GM19324 (cell line): ENCODE data around the gene TRUB2.
"Not testable (repeated sequence)": the region's sequence is repeated elsewhere in the genome, so short reads cannot be mapped to it uniquely, and the experiment has no call there.

ENCODE experiments used
- ATAC-seq: cut with Tn5 transposase; IDR thresholded peaks from one replicate; pipeline ENCODE4 v1.9.1; 2021; ENCODE audit warnings: mild to moderate bottlenecking, moderate library complexity; ENCODE audit not compliant: unreplicated experiment, low FRiP score

The TRUB2 gene

DNA sequence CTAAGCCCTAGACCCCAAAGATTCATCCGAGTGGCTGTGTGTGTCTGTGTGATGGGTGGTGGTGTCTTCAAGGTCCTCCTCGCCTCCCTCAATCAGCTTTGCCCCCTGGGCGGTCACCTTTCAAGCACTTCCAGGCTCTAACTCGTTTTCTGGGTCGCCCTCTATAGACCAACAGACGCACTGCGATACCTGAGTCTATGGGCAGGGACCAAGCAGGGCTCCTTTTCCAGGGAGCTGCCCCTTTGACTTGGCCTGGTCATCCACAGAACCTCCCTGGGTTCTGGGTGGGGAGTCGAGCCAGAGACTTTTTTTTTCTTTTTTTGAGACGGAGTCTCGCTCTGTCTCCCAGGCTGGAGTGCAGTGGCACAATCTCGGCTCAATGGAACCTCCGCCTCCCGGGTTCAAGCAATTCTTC, 19.2 kb upstream of the TRUB2 start:
- ATAC-seq = no peak

DNA sequence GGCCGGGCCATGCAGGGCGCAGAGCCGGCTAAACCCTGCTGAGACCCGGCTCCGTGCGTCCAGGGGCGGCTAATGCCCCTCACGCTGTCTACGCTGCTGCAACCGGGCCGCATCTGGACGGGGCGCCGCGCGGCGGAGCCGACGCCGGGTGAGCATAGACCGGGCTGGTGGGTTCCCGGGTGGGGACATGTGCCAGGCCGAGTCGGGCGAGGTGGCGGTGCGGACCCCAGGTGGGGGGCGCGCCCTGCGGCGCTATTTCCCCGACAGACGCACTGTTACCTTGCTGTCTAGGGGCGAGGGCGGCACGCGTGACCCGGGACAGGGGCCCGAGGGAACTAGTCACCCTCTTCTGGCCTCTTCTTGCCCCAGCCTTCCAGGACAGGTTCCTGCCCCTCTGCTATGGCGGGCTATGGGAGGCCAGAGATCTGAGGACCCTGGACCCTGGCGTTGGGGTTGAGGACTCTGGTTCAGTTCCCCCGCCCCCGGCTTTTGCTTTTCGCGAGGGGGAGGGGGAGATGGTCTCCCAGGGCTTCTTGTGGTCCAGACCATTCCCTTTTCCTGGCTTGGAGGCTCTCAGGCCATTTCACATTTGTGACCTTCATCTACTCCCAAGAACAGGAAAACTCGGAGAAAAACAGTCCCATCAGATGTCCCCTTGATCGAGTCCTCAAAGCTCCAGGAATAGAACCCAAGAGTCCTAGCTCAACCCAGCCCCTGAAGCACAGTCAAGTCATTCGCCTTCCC, 18.6 kb upstream of the TRUB2 start:
- no peak for ATAC-seq

DNA sequence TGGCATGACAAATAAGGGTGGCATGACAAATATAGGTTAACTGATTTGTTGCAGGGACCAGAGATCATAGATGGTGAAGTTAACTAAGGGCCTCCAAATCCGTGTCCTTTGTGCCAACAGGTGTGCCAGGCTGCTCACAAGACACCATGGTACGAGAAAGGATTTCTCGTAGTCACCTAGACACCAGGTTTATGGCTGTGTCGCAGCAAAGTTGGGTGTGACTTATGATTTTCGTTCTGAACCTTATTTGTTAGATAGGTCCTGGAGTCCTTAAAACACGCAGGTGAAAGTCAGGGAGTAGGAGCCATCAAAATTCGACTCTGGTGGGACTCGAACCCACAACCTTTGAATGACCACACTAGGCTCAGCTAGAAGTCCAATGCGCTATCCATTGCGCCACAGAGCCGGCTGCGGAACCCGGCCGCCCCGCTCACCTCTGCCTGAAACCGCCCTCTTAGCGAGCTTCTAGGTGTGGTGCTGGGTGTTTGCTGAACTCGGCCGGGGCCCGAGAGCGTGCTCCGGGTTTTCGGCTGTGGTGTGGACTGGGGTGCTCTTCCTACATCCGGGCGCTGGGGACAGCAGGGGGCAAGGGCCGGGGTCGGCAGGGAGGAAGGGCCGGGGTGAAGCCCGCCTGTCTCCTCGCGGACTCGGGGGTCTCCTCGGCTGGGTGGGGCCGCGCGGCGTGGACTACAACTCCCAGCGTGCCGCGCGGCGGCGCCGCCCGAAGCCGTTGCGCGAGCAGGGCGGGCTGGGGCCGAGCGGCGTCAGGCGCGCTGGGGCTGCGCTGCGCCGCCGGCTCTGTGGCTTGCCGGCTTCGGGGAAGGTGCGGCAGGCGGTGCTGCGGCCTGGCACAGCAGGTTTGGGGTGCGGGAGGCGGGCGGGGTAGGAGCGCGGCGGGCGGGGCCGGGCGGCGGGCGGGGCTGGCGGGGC, 17.8 kb upstream of the TRUB2 start, which contains the start of gene SLC27A4:
SLC27A4 (plus strand) TSS at position 767 of the 930 bp plus-strand sequence. CDS start 2,606 bp downstream, outside the sequence.
- peak; percentile 77 for ATAC-seq

DNA sequence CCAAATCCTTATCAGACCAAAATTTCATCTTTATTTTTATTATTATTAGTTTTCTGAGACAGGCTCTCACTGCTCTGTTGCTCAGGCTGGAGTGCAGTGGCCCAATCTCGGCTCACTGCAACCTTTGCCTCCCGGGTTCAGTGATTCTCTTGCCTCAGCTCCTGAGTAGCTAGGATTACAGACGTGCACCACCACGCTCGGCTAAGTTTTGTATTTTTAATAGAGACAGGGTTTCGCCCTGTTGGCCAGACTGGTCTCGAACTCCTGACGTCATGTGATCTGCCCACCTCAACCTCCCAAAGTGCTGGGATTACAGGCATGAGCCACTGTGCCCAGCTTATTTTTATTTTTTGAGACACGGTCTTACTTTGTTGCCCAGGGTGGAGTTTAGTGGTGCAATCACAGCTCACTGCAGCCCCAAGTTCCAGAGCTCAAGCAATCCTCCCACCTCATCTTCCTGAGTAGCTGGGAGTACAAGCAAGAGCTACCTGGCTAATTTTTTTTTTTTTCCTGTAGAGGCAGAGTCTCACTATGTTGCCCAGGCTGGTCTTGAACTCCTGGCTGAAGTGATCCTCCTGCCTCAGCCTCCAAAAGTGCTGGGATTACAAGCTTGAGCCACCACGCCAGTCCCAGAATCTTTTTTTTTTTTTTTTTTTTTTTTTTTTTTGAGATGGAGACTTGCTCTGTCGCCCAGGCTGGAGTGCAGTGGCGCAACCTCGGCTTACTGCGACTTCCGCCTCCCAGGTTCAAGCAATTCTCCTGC, 16.8 kb upstream of the TRUB2 start:
- not testable (repeated sequence) for ATAC-seq

DNA sequence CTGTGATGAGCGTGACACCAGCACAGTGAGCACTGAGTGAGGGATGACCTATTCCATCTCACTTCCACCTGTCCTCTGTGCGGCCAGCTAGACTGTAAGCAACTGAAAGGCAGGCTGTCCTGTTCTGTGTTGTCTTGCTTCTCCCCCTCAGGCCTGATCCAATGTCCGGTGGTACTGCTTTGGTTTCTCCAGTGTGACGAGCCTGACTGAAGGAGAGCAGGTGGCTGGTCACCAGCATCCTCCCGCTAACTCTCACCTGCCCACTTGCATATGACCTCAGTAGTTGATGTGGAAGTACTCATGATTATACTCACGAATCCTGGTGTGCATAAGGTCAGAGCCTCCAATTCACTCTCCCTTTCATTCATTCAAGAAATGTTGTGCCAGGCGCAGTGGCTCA, 15.7 kb upstream of the TRUB2 start:
- ATAC-seq = no peak

DNA sequence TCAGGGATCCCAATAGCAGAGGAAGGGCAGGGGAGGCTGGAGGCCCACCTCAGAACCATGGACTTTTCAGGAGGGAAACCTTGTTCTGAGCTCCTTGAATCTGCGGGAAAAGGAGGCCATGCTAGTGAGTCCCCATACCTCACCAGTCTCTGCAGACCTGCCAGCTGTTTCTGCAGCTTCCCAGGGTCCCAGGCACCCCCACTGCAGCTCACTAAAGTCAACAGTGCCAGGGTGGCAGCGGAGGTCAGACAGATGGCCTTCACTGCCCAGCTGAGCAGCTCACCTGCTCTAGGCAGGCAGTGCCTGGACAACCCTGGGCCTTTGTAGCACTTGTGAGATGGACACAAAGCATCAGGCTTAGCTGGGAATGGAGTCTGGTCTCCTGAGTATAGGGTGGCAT, 13.7 kb upstream of the TRUB2 start:
- no peak for ATAC-seq

DNA sequence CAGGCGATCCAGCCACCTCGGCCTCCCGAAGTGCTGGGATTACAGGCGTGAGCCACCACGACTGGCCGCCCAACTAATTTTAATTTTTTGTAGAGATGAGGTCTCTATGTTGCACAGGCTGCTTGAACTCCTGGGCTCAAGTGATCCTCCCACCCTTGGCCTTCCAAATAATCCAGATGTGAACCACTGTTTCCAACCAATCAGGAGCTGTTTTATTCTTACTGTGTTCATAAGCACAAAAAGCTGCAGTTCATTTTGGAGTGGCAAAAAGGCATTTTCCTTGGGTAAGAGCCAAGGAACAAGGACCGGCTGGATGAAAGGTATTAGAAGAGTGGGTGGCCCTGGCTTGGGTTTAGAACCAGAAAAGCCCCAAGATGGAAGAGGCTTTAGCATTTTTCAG, 12.9 kb upstream of the TRUB2 start:
- no peak for ATAC-seq

DNA sequence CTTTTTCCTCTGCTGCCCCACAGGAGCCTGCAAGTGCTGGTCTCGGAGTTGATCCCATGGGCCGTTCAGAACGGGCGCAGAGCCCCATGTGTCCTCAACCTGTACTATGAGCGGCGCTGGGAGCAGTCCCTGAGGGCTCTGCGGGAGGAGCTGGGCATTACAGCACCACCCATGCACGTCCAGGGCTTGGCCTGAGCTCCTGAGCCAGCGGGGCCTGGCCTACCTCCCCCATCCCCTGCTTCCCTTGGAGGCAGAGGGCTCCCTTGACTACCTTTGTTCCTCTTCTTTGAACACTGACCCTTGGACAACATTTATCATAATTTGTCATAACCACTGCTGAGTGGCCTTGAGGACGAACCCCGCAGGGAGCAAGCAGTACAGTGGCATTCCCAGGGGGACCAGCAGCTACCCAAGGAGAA, 11.2 kb upstream of the TRUB2 start:
- no peak for ATAC-seq

DNA sequence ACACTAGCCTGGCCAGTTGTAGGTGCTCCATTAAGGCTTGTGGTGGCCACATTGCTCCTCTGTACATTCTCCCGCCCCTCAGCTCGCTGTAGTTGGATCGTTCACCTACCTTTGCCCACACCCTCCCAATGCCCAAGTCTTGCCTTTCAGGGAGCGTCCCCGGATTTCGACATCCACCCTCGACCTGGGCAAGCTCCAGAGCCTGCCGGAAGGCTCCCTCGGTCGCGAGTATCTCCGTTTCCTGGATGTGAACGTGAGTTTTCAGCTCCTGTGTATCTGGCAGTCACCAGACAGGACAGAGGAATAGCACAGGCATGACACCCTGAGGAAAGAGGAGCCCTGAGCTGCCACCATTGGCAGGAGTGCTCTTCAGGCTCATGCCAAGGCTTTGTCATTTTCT, 3.4 kb upstream of the TRUB2 start:
- no peak for ATAC-seq

DNA sequence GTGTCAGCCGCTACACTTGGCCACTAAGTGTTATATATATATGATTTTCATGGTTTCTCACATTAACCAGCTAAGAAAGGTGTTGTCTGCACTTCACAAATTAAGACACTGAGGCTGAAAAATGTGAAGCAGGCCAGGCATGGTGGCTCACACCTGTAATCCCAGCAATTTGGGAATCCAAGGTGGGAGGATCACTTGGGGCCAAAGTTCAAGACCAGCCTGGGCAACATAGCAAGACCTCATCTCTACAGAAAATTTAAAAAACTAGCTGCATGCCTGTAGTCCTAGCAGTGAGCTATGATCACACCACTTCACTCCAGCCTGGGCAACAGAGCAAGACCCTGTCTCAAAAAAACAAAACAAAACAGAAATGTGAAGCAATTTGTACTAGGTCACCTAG, 2.2 kb upstream of the TRUB2 start:
- ATAC-seq = no peak

DNA sequence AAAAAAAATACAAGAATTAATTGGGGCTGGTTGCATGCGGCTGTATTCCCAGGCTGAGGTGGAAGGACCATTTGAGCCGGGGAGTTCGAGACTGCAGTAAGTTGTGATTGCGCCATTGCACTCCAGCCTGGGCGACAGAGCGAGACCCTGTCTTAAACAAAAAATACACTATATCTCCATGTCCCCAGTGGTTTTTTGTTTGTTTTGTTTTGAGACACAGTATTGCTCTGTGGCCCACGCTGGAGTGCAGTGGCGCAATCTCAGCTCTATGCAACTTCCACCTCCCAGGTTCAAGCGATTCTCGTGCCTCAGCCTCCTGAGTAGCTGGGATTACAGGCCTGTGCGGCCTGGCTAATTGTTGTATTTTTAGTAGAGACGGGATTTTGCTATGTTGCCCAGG, 1.5 kb upstream of the TRUB2 start:
- ATAC-seq = no peak

DNA sequence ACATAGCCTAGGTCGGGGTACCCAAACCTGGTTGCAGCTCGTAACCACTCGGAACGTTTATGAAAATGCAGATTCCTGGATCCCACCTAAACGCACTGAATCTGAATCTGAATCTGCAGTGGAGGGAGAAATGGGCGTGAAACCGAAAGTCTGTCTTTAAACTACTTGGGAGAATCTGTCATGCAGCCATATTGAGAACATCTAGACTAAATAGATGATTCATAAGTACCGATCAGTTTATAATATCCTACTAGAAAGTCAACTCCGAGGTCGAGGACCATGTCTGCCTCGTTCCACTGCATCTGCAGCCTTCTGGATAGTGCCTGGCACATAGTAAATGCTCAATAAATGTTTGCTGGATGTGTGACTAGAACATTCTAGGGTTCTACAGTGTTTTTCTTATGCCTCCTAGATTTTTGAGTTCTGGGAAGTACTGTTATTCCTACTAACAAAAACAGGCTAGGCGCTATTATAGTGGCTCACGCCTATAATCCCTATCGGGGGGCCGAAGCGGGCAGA, 1.0 kb upstream of the TRUB2 start:
- ATAC-seq = no peak

DNA sequence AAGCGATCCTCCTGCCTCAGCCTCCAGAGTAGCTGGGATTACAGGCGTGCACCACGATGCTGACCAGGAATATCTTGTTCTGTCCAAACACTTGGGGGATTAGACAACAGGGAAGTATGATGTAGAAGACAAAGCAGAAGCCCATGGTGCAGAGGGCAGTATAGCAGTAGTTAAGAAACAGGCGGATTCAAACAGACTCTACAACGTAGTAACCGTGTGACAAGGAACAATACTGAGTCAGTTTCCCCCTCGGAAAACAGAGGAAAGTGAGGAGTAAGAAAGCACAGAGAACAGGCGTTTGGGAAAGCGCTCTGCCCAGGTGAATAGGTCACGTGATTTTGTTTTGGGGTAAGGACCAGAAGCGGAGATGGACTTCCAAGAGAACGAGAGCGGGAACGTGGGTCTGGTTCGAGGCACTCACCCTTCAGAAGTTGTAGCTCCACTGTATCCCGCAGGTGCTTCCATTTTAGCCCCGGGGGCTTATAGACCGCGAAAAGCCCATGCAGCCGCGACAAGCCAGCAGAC, 306 bp downstream of the TRUB2 start:
- no peak for ATAC-seq

DNA sequence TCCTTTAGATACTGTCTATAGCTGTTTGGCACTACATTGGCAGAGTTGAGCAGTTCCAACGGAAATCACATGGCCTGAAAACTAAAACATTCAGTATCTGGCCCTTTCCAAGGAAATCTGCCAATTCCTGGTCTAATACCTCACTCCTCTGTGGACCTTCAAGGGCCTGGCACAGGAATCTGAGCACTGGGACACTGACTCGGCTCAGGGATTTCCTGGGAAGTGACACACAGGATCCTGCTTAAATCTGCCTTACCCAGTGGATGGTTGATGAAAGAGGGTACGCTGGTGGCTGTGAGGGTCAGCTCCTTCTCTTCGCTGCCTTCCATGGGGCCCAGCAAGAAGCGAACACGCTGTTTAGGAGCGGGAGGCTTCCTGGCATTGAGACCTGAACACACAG, 904 bp downstream of the TRUB2 start:
- no peak for ATAC-seq

DNA sequence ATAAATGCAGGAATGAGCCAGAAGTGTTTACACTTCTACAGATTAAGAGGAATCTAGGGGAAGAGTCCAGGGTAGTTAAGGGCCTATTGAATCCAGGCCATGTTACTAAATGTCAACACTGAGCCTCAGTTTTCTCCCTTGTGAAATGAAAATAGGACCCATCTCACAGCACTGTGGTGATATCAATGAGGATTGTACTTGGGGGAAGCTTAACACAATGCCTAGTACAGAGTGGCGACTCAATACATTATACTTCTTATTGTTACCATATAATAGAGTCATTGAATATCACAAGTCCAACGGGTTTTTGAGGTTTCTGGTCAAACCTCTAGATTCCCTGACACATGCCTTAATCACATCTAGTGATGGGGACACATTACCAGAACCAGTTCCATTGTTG, 4.6 kb downstream of the TRUB2 start:
- ATAC-seq = no peak

DNA sequence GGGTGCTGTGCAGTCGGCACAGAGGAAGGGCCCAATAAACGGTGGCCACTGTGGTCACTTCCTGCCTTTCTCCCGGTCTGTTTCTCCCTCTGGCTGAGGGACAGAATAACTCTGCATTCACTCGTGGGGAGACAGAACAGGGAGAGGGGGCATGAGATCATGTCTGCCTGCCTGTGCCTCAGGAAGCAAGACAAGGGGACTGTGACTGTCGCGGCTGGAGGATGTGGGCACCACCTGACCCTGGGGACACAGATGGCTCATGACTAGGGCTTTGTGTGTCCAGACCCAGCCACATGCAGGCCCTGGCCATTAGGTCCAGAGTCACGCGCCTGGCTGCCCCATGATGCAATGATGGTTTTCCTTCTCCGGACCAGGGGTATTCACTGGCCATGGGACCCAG, 5.8 kb downstream of the TRUB2 start:
- no peak for ATAC-seq

DNA sequence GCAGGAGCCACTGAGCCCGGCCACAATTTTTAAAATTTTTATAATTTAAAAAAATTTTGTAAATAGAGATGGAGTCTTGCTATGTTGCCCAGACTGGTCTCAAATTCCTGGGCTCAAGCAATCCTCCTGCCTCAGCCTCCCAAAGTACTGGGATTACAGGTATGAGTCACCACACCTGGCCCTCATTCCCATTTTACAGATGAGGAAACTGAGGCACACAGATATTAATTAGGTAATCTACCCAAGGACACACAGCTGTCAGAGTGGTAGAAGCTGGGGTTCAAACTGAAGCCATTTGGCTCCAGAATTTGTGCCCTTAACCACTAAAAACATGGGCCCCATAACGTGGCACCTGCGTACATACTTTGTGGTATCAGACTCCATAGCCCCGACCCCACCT, 7.5 kb downstream of the TRUB2 start:
- ATAC-seq = no peak

DNA sequence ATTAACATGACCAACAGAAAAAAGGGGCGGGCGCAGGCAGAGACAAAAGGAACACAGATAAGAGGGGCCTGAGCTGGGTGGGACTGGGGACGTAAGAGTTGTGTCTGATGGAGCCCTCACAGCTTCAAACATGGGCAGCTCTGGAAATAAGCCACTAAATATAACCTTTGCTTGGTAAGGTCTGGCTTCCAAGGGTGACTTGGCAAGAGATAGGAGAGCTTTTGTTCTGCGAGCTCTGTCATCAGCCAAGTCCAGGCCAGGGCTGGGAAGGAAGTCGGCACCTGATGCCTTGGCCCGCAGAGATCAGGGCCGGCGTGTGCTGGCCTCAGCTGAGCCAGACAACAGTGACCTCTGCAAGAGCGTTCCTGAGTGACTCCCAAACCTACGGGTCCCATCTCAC, 11.8 kb downstream of the TRUB2 start:
- ATAC-seq = no peak

DNA sequence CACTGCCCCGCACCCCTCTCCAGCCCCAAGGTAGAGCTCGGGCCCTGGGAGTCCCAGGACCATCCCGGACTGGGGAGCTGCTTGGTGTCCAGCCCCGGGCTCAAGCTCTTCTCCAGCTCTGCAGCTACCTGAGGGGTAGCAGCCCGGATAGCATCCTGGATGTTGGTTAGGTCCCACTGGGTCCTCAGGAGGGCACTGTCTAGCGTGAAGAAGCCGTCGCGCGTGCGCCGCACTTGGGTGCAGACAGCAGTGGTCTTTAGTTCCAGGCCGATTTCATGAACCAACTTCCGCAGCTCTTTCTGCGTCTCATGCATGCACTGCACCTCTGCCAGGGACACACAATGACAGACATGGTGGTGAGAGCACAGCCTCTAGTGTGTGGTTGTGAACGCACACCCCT, 12.7 kb downstream of the TRUB2 start:
- ATAC-seq = no peak

DNA sequence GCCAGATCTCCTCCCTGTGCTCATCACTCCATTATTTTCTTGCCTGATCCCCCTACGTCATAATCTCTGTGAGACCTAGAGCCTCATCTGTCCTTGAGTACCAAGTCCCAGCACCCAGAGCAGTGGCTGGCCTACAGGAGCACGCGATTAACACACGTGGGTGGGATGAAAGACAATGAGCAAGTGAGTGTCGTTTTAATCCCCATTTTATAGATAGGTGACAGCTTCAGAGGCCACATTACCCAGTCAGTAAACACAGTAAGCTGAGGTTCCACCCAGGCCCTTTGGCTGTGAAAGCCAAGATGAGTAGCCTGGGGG, 17.3 kb downstream of the TRUB2 start:
- no peak for ATAC-seq
